WTC11 (cell line): Measurements from ENCODE around the gene MYO1H. TPM values are rescaled to one million over a fixed set of nuclear protein-coding genes. Genes with fewer than 3 reads are reported as not detected.

Experiments
- ATAC-seq: fragments of 200-7000 bp; cut with Tn5 transposase; 2 replicates; pipeline ENCODE4 v1.10.0; 2021; ENCODE audit warnings: mild to moderate bottlenecking, moderate library complexity
- CTCF ChIA-PET: fragments of 300-600 bp; sonication (Branson Sonifier 250); formaldehyde crosslinking; loops from one replicate; lab custom pipeline; 2021; ENCODE audit warnings: antibody characterized with exemption; lab: Charles Lee
- POLR2A ChIA-PET: fragments of 350-600 bp; sonication (Branson Sonifier 250); formaldehyde crosslinking; loops from one replicate; lab custom pipeline; 2021; ENCODE audit warnings: antibody characterized with exemption; lab: Charles Lee
- DNase-seq: peaks from one replicate; pipeline ENCODE4 v3.0.0; 2021; ENCODE audit warnings: low spot score
- H3K27ac Mint-ChIP-seq: 2 replicates; pipeline ENCODE4 v1.8.0; 2021; ENCODE audit warnings: mixed read lengths
- H3K27me3 Mint-ChIP-seq: 2 replicates; pipeline ENCODE4 v1.8.0; 2021; ENCODE audit warnings: low read depth, mild to moderate bottlenecking, moderate library complexity, mixed read lengths
- H3K36me3 Mint-ChIP-seq: 2 replicates; pipeline ENCODE4 v1.8.0; 2021; ENCODE audit warnings: mixed read lengths
- H3K4me1 Mint-ChIP-seq: 2 replicates; pipeline ENCODE4 v1.8.0; 2022; ENCODE audit warnings: mixed read lengths
- H3K4me3 Mint-ChIP-seq: 2 replicates; pipeline ENCODE4 v1.8.0; 2021; ENCODE audit warnings: mild to moderate bottlenecking, moderate library complexity, mixed read lengths
- H3K9me3 Mint-ChIP-seq: 2 replicates; pipeline ENCODE4 v1.8.0; 2021; ENCODE audit warnings: mixed read lengths
- AFF4 ChIP-seq: sonication (generic); formaldehyde crosslinking; IDR thresholded peaks from 2 replicates; pipeline ENCODE4 v1.8.1; 2023; ENCODE audit warnings: mild to moderate bottlenecking, missing genetic modification reagents, borderline replicate concordance
- ATF1 ChIP-seq: sonication (generic); formaldehyde crosslinking; IDR thresholded peaks from 2 replicates; pipeline ENCODE4 v1.8.1; 2023; ENCODE audit warnings: mild to moderate bottlenecking, moderate library complexity, missing genetic modification reagents
- ATF3 ChIP-seq: sonication (generic); formaldehyde crosslinking; conservative IDR thresholded peaks from 2 replicates; pipeline ENCODE4 v1.8.1; 2022; ENCODE audit warnings: mild to moderate bottlenecking, missing genetic modification reagents
- CREM ChIP-seq: sonication (generic); formaldehyde crosslinking; IDR thresholded peaks from 2 replicates; pipeline ENCODE4 v1.8.1; 2022; ENCODE audit warnings: mild to moderate bottlenecking, missing genetic modification reagents, moderate library complexity
- CTCF ChIP-seq: fragments of 200-600 bp; IDR thresholded peaks from 2 replicates; pipeline ENCODE4 v1.8.0; 2022; ENCODE audit warnings: antibody characterized with exemption
- E2F1 ChIP-seq: sonication (generic); formaldehyde crosslinking; IDR thresholded peaks from 2 replicates; pipeline ENCODE4 v1.8.0; 2022; ENCODE audit warnings: mild to moderate bottlenecking, missing genetic modification reagents
- ESRRA ChIP-seq: sonication (generic); formaldehyde crosslinking; IDR thresholded peaks from 2 replicates; pipeline ENCODE4 v1.8.1; 2022; ENCODE audit warnings: mild to moderate bottlenecking, missing genetic modification reagents, borderline replicate concordance
- GABPB1 ChIP-seq: sonication (generic); formaldehyde crosslinking; IDR thresholded peaks from 2 replicates; pipeline ENCODE4 v1.8.1; 2023; ENCODE audit warnings: mild to moderate bottlenecking, missing genetic modification reagents
- GRHL2 ChIP-seq: fragments of 250-450 bp; sonication (Bioruptor Pico); IDR thresholded peaks from 2 replicates; pipeline ENCODE4 v1.8.0; 2022; ENCODE audit warnings: mild to moderate bottlenecking, moderate library complexity; ENCODE audit not compliant: insufficient replicate concordance, severe bottlenecking
- GTF2I ChIP-seq: fragments of 250-450 bp; sonication (Bioruptor Pico); conservative IDR thresholded peaks from 2 replicates; pipeline ENCODE4 v1.4.0; 2021; ENCODE audit warnings: mild to moderate bottlenecking
- MYBL2 ChIP-seq: sonication (generic); formaldehyde crosslinking; IDR thresholded peaks from 2 replicates; pipeline ENCODE4 v1.8.1; 2023; ENCODE audit warnings: mild to moderate bottlenecking, moderate library complexity, missing genetic modification reagents
- NR1H2 ChIP-seq: sonication (generic); formaldehyde crosslinking; IDR thresholded peaks from 2 replicates; pipeline ENCODE4 v1.9.0; 2021; ENCODE audit warnings: mild to moderate bottlenecking, moderate library complexity, missing genetic modification reagents
- NR3C1 ChIP-seq: sonication (generic); formaldehyde crosslinking; conservative IDR thresholded peaks from 2 replicates; pipeline ENCODE4 v1.8.1; 2023; ENCODE audit warnings: low read depth, mild to moderate bottlenecking, missing genetic modification reagents
- PRRX2 ChIP-seq: fragments of 250-450 bp; sonication (Bioruptor Pico); IDR thresholded peaks from 2 replicates; pipeline ENCODE4 v1.8.0; 2021; ENCODE audit warnings: mild to moderate bottlenecking
- SOX15 ChIP-seq: fragments of 250-450 bp; sonication (Bioruptor Pico); IDR thresholded peaks from 2 replicates; pipeline ENCODE4 v1.9.0; 2021; ENCODE audit warnings: mild to moderate bottlenecking
- TEAD1 ChIP-seq: sonication (generic); formaldehyde crosslinking; IDR thresholded peaks from 2 replicates; pipeline ENCODE4 v1.8.0; 2022; ENCODE audit warnings: mild to moderate bottlenecking, missing genetic modification reagents
- TEAD4 ChIP-seq: sonication (generic); formaldehyde crosslinking; IDR thresholded peaks from 2 replicates; pipeline ENCODE4 v1.8.0; 2022; ENCODE audit warnings: mild to moderate bottlenecking, missing genetic modification reagents
- total RNA-seq: library from RNA; stranded (reverse); gene quantifications from 3 replicates; pipeline ENCODE4 v1.2.3, GENCODE V29; 2021
- TF ChIP-seq, protein P1 (sequence below): sonication (generic); formaldehyde crosslinking; IDR thresholded peaks from 2 replicates; pipeline ENCODE4 v1.8.1; 2023; ENCODE audit warnings: mild to moderate bottlenecking, moderate library complexity, missing genetic modification reagents
- TF ChIP-seq, protein P2 (sequence below): sonication (generic); formaldehyde crosslinking; IDR thresholded peaks from 2 replicates; pipeline ENCODE4 v1.8.0; 2022; ENCODE audit warnings: mild to moderate bottlenecking, missing genetic modification reagents

The MYO1H gene
- total RNA-seq, 1 experiment from 2014 or later: 0.44 TPM

GRCh38 chr12:109346920-109347319 is 780 bp upstream of the MYO1H start:
- no peak for TF ChIP-seq ESRRA
- TF ChIP-seq E2F1 (CRISPR knock-in tag): no peak
- TF ChIP-seq CTCF: peak; percentile 35
- no peaks in the 10 kb centered on the region; the same call in 1 of the 2 replicates for H3K27me3 Mint-ChIP-seq
- CTCF ChIA-PET: no interaction called here
- H3K36me3 Mint-ChIP-seq: no peaks in the 10 kb centered on the region
- no peaks in the 10 kb centered on the region for H3K4me1 Mint-ChIP-seq
- POLR2A ChIA-PET: no interaction called here
- peak; percentile 41 for ATAC-seq
- H3K27ac Mint-ChIP-seq: no peak overlapping the region
- no peak overlapping the region for H3K4me3 Mint-ChIP-seq
- H3K9me3 Mint-ChIP-seq: peaks cover 11% of the 10 kb centered on the region
- DNase-seq: peak; percentile 37

DNA sequence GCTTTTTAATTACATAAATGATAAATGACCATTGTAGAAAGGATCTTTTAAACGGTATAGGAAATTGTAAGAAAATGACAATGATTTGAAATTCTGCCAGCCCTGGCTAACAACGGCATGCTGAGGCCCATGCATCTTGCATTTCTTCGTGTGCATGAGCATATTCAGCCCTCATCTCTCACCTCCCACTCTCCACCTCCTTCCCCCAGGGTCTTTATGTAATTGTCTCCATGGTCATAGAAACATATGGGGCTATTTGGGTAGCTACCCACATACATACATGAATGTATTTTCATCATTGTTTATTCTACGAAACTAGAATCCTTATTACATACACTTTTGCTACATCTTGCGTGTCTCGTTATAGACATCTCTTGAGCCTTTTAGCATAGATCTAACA is 4.5 kb downstream of the MYO1H start:
- no peaks in the 10 kb centered on the region for H3K36me3 Mint-ChIP-seq
- ATAC-seq: no peak
- no peak overlapping the region for H3K4me3 Mint-ChIP-seq
- peaks cover 4% of the 10 kb centered on the region for H3K4me1 Mint-ChIP-seq
- CTCF ChIA-PET: interaction anchor here (1.0 kb wide), 1 partner anchor 88 kb away, joined by 3 read pairs; no protein-coding TSS in a partner anchor
- no peak for TF ChIP-seq GABPB1
- no peak for TF ChIP-seq PRRX2 (CRISPR knock-in tag)
- TF ChIP-seq, protein P1, sequence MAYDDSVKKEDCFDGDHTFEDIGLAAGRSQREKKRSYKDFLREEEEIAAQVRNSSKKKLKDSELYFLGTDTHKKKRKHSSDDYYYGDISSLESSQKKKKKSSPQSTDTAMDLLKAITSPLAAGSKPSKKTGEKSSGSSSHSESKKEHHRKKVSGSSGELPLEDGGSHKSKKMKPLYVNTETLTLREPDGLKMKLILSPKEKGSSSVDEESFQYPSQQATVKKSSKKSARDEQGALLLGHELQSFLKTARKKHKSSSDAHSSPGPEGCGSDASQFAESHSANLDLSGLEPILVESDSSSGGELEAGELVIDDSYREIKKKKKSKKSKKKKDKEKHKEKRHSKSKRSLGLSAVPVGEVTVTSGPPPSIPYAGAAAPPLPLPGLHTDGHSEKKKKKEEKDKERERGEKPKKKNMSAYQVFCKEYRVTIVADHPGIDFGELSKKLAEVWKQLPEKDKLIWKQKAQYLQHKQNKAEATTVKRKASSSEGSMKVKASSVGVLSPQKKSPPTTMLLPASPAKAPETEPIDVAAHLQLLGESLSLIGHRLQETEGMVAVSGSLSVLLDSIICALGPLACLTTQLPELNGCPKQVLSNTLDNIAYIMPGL (CRISPR knock-in tag): no peak
- TF ChIP-seq TEAD4 (CRISPR knock-in tag): no peak
- TF ChIP-seq ATF1 (CRISPR knock-in tag): no peak
- TF ChIP-seq TEAD1: no peak
- TF ChIP-seq, protein P2, sequence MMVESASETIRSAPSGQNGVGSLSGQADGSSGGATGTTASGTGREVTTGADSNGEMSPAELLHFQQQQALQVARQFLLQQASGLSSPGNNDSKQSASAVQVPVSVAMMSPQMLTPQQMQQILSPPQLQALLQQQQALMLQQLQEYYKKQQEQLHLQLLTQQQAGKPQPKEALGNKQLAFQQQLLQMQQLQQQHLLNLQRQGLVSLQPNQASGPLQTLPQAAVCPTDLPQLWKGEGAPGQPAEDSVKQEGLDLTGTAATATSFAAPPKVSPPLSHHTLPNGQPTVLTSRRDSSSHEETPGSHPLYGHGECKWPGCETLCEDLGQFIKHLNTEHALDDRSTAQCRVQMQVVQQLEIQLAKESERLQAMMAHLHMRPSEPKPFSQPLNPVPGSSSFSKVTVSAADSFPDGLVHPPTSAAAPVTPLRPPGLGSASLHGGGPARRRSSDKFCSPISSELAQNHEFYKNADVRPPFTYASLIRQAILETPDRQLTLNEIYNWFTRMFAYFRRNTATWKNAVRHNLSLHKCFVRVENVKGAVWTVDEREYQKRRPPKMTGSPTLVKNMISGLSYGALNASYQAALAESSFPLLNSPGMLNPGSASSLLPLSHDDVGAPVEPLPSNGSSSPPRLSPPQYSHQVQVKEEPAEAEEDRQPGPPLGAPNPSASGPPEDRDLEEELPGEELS (CRISPR knock-in tag): no peak
- TF ChIP-seq CREM (CRISPR knock-in tag): no peak
- no peak for TF ChIP-seq NR3C1 (CRISPR knock-in tag)
- no peak overlapping the region for H3K27ac Mint-ChIP-seq
- no peaks in the 10 kb centered on the region; the same call in 1 of the 2 replicates for H3K27me3 Mint-ChIP-seq
- no peaks in the 10 kb centered on the region; the same call in 1 of the 2 replicates for H3K9me3 Mint-ChIP-seq
- DNase-seq: no peak
- POLR2A ChIA-PET: no interaction called here

- ChIA-PET POLR2A (no interaction called here), CTCF (interaction anchor here (0.8 to 2.1 kb wide), 5 partner anchors 21 to 93 kb away, joined by 3 to 5 read pairs (median 4); no protein-coding TSS in a partner anchor)
- H3K4me3 Mint-ChIP-seq: no peak overlapping the region
- no peaks in the 10 kb centered on the region for H3K27me3 Mint-ChIP-seq
- ATAC-seq (no peak), DNase-seq (no peak)
- no peaks in the 10 kb centered on the region for H3K36me3 Mint-ChIP-seq
- peaks cover 4% of the 10 kb centered on the region for H3K4me1 Mint-ChIP-seq
- no peak overlapping the region for H3K27ac Mint-ChIP-seq
- no peaks in the 10 kb centered on the region for H3K9me3 Mint-ChIP-seq
- TF ChIP-seq GRHL2 (CRISPR knock-in tag) (no peak), GTF2I (no peak), GABPB1 (no peak), NR3C1 (CRISPR knock-in tag) (no peak), TEAD4 (CRISPR knock-in tag) (no peak), ATF3 (CRISPR knock-in tag) (no peak), NR1H2 (CRISPR knock-in tag) (no peak), SOX15 (CRISPR knock-in tag) (no peak), AFF4 (CRISPR knock-in tag) (no peak), CREM (CRISPR knock-in tag) (no peak), MYBL2 (no peak)
- TF ChIP-seq, protein P1 (CRISPR knock-in tag): no peak
These were observed 8.9 kb downstream of the MYO1H start for GRCh38 chr12:109356577-109356976.
